HepG2 (cell line): ENCODE measurements around the gene C1orf116. TPM values are rescaled to one million over a fixed set of nuclear protein-coding genes. Genes with fewer than 3 reads are reported as not detected.
A peak's percentile ranks its signal among the peaks of the same experiment; 100 is the strongest.

Experiments used
- ASH2L ChIP-seq: fragments of 300-600, 200-600 bp; sonication (generic); IDR thresholded peaks from 2 replicates; pipeline ENCODE4 v1.7.0; 2017; ENCODE audit warnings: low read depth, mild to moderate bottlenecking, moderate library complexity, mixed read lengths, low read length; ENCODE audit not compliant: insufficient read length
- BATF2 ChIP-seq: sonication (generic); formaldehyde crosslinking; IDR thresholded peaks from 2 replicates; pipeline ENCODE4 v1.8.0; 2022; ENCODE audit warnings: mild to moderate bottlenecking, missing genetic modification reagents, moderate library complexity
- HDAC1 ChIP-seq: sonication (generic); formaldehyde crosslinking; IDR thresholded peaks from 2 replicates; pipeline ENCODE4 v1.5.1; 2020; ENCODE audit warnings: mild to moderate bottlenecking, missing genetic modification reagents
- KMT2B ChIP-seq: IDR thresholded peaks from 2 replicates; pipeline ENCODE4 v1.6.1; 2016; ENCODE audit warnings: missing genetic modification reagents, missing compliant biosample characterization
- MLLT10 ChIP-seq: sonication (generic); formaldehyde crosslinking; IDR thresholded peaks from 2 replicates; pipeline ENCODE4 v1.4.0; 2020; ENCODE audit warnings: missing genetic modification reagents
- MZF1 ChIP-seq: sonication (generic); formaldehyde crosslinking; IDR thresholded peaks from 2 replicates; pipeline ENCODE4 v1.8.1; 2023; ENCODE audit warnings: mild to moderate bottlenecking, missing genetic modification reagents, borderline replicate concordance
- PHF20 ChIP-seq: sonication (generic); formaldehyde crosslinking; IDR thresholded peaks from 2 replicates; pipeline ENCODE4 v1.5.0; 2020; ENCODE audit warnings: mild to moderate bottlenecking, missing genetic modification reagents
- RBM39 ChIP-seq: fragments of 200-400 bp; formaldehyde crosslinking; IDR thresholded peaks from one replicate; pipeline ENCODE4 v1.6.1; 2018; ENCODE audit warnings: antibody characterized with exemption, mild to moderate bottlenecking, low read depth, low read length; ENCODE audit not compliant: poor library complexity, severe bottlenecking
- TCF7L2 ChIP-seq: IDR thresholded peaks from 2 replicates; pipeline ENCODE4 v1.6.1; 2011; ENCODE audit warnings: mild to moderate bottlenecking, low read depth, low read length, moderate library complexity
- TP53 ChIP-seq: sonication (generic); formaldehyde crosslinking; conservative IDR thresholded peaks from 2 replicates; pipeline ENCODE4 v1.4.0; 2020; ENCODE audit warnings: missing genetic modification reagents
- ZBTB1 ChIP-seq: sonication (generic); formaldehyde crosslinking; IDR thresholded peaks from 2 replicates; pipeline ENCODE4 v1.4.0; 2020; ENCODE audit warnings: missing genetic modification reagents, borderline replicate concordance
- ZFP90 ChIP-seq: sonication (generic); formaldehyde crosslinking; IDR thresholded peaks from 2 replicates; pipeline ENCODE4 v1.8.0; 2022; ENCODE audit warnings: missing genetic modification reagents, mild to moderate bottlenecking, inconsistent platforms, borderline replicate concordance
- ZKSCAN5 ChIP-seq: sonication (generic); formaldehyde crosslinking; IDR thresholded peaks from 2 replicates; pipeline ENCODE4 v1.5.1; 2020; ENCODE audit warnings: mild to moderate bottlenecking, missing genetic modification reagents
- ZMYM4 ChIP-seq: sonication (generic); formaldehyde crosslinking; IDR thresholded peaks from 2 replicates; pipeline ENCODE4 v1.8.1; 2023; ENCODE audit warnings: mild to moderate bottlenecking, missing genetic modification reagents
- ZNF20 ChIP-seq: sonication (generic); formaldehyde crosslinking; IDR thresholded peaks from 2 replicates; pipeline ENCODE4 v1.4.0; 2020; ENCODE audit warnings: mild to moderate bottlenecking, moderate library complexity, missing genetic modification reagents
- ZNF749 ChIP-seq: sonication (generic); formaldehyde crosslinking; IDR thresholded peaks from 2 replicates; pipeline ENCODE4 v1.8.0; 2022; ENCODE audit warnings: mild to moderate bottlenecking, missing genetic modification reagents, moderate library complexity, borderline replicate concordance
- ZNF891 ChIP-seq: sonication (generic); formaldehyde crosslinking; IDR thresholded peaks from 2 replicates; pipeline ENCODE4 v1.5.0; 2020; ENCODE audit warnings: mild to moderate bottlenecking, missing genetic modification reagents
- ZXDC ChIP-seq: sonication (generic); formaldehyde crosslinking; IDR thresholded peaks from 2 replicates; pipeline ENCODE4 v1.5.0; 2020; ENCODE audit warnings: mild to moderate bottlenecking, missing genetic modification reagents
- polyA plus RNA-seq, 8 experiments: library from polyadenylated mRNA; depleted of rRNA in 3 of 8; stranded (reverse) in 7 of 8; unstranded in 1 of 8; fragments of >200 nt; fragmentation: Illumina TruSeq in 4 of 8; extraction: Trizol in 4 of 8; gene quantifications; 2 replicates each; pipeline versions ENCODE4 v1.2.1 to v1.2.3, GENCODE V29; 2011 to 2016; ENCODE audit warnings: low read depth in 4 of 8, missing spikeins in 1 of 8, mixed read lengths in 1 of 8; ENCODE audit not compliant: insufficient read depth in 1 of 8
- total RNA-seq, 5 experiments: library from RNA; depleted of rRNA; stranded (reverse); fragments of >200 nt; fragmentation: Illumina TruSeq; extraction: Trizol; gene quantifications; 2 replicates each; pipeline ENCODE4 v1.2.3, GENCODE V29; 2016; ENCODE audit warnings: low read depth in 1 of 5
- TF ChIP-seq, protein P1 (sequence below): sonication (generic); formaldehyde crosslinking; IDR thresholded peaks from 2 replicates; pipeline ENCODE4 v1.4.0; 2020; ENCODE audit warnings: mild to moderate bottlenecking, missing genetic modification reagents, borderline replicate concordance
- TF ChIP-seq, protein P2 (sequence below): sonication (generic); formaldehyde crosslinking; IDR thresholded peaks from 2 replicates; pipeline ENCODE4 v1.4.0; 2020; ENCODE audit warnings: low read depth, mild to moderate bottlenecking, missing genetic modification reagents

The C1orf116 gene
- total and polyA plus RNA-seq, 2 of the 13 experiments (the other 11 are each of a cell fraction or from before 2014, with no cell fraction given): 0.51 to 0.95 TPM

- peak; percentile 69 for TF ChIP-seq PHF20 (CRISPR knock-in tag)
- 0 out of 2 replicates have a peak, but pooled peaks have one; percentile 15 for TF ChIP-seq TP53 (CRISPR knock-in tag)
- TF ChIP-seq, protein P1, sequence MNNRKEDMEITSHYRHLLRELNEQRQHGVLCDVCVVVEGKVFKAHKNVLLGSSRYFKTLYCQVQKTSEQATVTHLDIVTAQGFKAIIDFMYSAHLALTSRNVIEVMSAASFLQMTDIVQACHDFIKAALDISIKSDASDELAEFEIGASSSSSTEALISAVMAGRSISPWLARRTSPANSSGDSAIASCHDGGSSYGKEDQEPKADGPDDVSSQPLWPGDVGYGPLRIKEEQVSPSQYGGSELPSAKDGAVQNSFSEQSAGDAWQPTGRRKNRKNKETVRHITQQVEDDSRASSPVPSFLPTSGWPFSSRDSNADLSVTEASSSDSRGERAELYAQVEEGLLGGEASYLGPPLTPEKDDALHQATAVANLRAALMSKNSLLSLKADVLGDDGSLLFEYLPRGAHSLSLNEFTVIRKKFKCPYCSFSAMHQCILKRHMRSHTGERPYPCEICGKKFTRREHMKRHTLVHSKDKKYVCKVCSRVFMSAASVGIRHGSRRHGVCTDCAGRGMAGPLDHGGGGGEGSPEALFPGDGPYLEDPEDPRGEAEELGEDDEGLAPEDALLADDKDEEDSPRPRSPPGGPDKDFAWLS (CRISPR knock-in tag): no peak
- no peak for TF ChIP-seq ZNF20 (CRISPR knock-in tag)
- TF ChIP-seq KMT2B (CRISPR knock-in tag): peak; percentile 84
- TF ChIP-seq ZKSCAN5: no peak
- no peak for TF ChIP-seq MZF1 (CRISPR knock-in tag)
- no peak for TF ChIP-seq TCF7L2
- peak; percentile 69 for TF ChIP-seq HDAC1 (CRISPR knock-in tag)
- TF ChIP-seq RBM39: peak; percentile 59
- peak; percentile 76; the same call in 1 of the 2 replicates for TF ChIP-seq ZNF891 (CRISPR knock-in tag)
- TF ChIP-seq BATF2 (CRISPR knock-in tag): no peak
- TF ChIP-seq MLLT10 (CRISPR knock-in tag): no peak
- TF ChIP-seq ZBTB1: 0 out of 2 replicates have a peak, but pooled peaks have one; percentile 18
- peak; percentile 82 for TF ChIP-seq ASH2L
- TF ChIP-seq ZNF749 (CRISPR knock-in tag): peak; percentile 28; the same call in 1 of the 2 replicates
- TF ChIP-seq, protein P2, sequence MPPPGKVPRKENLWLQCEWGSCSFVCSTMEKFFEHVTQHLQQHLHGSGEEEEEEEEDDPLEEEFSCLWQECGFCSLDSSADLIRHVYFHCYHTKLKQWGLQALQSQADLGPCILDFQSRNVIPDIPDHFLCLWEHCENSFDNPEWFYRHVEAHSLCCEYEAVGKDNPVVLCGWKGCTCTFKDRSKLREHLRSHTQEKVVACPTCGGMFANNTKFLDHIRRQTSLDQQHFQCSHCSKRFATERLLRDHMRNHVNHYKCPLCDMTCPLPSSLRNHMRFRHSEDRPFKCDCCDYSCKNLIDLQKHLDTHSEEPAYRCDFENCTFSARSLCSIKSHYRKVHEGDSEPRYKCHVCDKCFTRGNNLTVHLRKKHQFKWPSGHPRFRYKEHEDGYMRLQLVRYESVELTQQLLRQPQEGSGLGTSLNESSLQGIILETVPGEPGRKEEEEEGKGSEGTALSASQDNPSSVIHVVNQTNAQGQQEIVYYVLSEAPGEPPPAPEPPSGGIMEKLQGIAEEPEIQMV (CRISPR knock-in tag): no peak; the same call in 1 of the 2 replicates
- TF ChIP-seq ZFP90: 0 out of 2 replicates have a peak, but pooled peaks have one; percentile 52
- peak; percentile 95 for TF ChIP-seq ZMYM4 (CRISPR knock-in tag)
- TF ChIP-seq ZXDC (CRISPR knock-in tag): no peak
Observed at GRCh38 chr1:207050480-207051190, 18.1 kb upstream of the C1orf116 start (continued).
